DMS153 treated with DMSO at 0.1 percent for 48 hours (cell line): Measurements from ENCODE around the gene SYCP2.

ENCODE experiments used
- DNase-seq: peaks from one replicate; lab custom pipeline; 2025; ENCODE audit not compliant: unreplicated experiment; lab: John Stamatoyannopoulos, UW

Gene SYCP2

DNA sequence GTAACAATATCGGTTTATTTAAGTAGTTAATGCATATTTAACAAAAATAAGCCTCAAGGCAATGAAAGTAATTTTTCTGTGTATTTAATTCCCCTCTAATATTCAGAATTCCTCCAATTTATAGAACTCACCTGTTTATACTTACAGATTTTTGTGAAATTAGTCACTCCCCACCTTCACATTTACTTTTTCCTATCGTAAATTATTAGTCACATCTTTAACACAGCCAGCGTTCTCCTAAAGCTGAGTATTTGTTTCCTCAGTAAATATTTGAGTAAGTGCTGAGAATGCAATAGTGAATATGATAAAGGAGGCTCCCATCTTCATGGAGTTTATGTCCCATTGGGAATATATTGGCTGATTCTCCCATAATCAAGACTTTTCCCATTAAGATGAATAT is 88.0 kb downstream of the SYCP2 start:
- DNase-seq: no peak

- DNase-seq: no peak
Measured at GRCh38 chr20:59839400-59839799, 94.0 kb downstream of the SYCP2 start.

- DNase-seq: no peak
Measured at GRCh38 chr20:59837623-59838394, 95.6 kb downstream of the SYCP2 start.

DNA sequence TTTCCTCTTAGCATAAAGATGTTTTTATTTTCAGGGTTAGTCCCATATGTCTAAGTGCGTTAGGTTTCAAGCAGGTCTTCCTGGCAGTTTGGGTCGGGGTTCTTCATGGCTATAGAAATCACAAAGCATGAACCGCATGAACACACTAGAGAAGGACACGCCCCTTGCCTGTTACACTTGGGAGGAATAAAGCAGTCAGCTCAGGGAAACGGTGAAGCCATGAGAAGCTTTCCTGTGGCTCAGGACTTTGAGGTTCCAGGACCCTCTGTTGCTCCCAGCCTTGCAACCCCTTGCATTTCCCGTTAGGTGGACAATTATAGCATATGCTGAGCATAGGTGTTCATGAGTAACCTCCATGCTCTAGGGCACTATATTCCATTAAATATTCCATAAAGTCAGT is 96.7 kb downstream of the SYCP2 start:
- peak; percentile 52 for DNase-seq

DNA sequence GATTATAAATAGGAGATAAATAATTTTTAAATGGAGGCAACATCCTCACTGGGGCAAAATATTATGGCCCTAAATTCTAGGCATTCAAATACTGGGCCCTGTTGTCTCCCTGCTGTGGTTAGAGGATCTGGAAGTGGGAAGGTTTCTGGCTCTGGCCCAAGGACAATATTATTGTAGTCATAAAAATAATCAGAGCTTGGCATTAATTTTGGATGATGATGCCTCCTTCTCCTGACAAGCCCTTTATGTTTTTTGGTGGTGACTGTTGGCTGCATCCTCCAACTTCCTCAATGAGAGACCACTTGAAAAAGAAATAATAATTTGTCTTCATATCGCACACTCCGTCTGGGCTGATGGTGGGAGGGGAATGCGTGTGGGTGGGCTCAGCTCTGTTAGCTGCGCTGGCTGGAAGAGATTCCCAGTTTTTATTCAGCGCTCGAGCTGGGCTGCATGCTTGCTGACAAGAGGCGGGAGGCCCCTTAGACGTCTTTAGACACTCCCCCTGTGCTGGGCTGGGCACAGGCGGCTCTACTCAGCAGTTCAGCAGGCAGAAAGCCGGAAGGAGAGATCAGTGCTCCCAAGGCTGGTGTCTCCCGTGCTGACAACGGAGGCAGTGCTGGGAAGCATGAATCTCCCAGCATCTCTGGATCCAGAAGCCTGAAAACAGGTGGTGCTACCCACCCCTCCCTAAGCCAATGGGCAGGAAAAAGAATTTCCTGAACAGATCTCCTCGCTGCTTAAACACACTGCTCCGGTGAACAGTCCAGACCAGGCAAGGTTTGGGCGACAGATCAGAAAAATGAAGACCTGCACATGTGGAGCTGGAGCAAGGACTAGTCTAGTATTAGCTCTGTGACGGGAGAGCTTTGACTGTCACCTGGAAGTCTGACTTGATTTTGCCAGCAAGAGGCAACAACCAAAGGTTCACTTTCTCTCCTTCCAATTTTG is 97.7 kb downstream of the SYCP2 start:
- DNase-seq: peak; percentile 59

DNA sequence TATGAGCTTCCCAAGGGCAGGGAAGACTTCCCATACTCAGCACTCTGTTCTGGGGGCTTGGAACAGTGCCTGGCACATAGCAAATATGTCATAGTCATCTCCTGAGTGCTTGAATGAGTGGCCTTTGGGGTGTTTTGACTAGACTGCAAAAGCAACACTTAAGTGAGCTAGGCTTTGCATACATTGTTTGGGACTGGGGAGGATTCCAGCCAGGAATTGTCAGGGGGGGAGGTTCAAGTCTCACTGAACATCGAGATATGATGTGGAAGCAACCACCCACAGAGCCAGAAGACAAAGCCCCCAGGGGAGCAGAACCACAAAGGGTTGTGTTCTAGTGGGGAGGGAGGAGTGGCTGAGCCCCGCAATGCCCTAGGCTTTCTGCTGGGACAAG is 98.4 kb downstream of the SYCP2 start:
- no peak for DNase-seq

DNA sequence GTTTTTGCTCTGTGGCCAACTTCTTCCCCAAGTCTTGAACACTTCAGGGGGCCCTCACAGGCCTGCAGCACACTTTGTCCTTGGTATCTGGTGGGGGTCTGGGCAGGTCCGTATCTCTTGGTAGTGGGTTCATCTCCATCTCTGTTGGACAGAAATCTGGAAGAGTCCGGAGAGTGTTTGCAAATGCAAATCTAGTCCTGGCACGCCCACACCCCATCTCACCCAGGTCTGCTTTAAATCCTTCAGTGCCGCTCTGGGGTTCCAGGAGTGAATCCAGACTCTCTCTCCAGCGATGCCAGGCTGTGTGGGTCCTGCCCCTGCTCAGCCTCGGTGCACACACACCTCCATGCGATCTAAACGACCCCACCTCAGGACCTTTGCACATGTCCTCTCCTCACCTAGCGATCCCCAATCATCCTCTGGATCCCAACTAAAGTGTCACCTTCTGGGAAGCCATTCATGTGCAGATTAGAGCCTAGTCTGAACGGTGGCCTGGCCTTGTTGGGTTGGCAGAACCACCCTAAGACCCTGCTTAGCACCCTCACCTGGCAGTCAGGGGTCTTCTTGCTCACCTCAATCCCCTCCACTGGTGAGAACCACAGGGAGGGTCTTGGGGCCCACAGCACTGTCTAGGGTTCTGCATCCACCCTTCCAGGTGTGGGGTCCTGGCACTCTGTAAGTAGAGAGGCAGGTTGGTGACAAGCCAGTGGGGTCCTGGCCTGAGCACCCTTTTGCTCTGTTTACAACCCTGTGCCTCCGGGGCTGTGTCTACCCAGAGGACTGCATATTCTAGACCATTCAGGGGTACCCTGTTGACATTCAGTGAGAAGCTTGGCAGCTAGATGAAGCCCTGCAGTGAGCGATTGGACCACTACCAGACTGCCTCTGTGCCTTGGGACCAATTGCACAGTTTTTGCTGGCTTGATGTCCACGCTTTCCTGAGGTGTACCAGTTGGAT is 100.8 kb downstream of the SYCP2 start:
- DNase-seq: no peak

- DNase-seq: no peak
Measured at GRCh38 chr20:59831916-59832270, 101.5 kb downstream of the SYCP2 start.

- DNase-seq: peak; percentile 73
Measured at GRCh38 chr20:59831024-59831915, 102.2 kb downstream of the SYCP2 start.

DNA sequence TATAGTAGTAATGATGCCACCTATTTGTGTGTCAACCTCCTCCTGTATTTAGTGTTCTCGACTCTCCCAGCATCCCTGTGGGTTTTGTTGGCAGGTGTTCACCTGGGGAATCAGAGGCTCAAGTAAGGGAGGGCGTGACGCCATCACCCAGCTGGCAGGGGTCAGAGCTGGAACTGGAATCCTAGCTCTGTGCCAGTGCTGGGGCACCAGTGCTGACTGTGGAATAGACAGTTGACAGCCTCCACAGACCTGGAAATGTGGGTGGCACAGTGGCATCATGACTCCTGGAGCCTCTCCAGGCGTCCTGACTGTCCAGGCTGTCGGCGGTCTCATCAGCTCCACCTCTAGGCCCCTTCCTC is 102.8 kb downstream of the SYCP2 start:
- DNase-seq: peak; percentile 73

GRCh38 chr20:59829786-59830664 is 103.4 kb downstream of the SYCP2 start:
- no peak for DNase-seq

DNA sequence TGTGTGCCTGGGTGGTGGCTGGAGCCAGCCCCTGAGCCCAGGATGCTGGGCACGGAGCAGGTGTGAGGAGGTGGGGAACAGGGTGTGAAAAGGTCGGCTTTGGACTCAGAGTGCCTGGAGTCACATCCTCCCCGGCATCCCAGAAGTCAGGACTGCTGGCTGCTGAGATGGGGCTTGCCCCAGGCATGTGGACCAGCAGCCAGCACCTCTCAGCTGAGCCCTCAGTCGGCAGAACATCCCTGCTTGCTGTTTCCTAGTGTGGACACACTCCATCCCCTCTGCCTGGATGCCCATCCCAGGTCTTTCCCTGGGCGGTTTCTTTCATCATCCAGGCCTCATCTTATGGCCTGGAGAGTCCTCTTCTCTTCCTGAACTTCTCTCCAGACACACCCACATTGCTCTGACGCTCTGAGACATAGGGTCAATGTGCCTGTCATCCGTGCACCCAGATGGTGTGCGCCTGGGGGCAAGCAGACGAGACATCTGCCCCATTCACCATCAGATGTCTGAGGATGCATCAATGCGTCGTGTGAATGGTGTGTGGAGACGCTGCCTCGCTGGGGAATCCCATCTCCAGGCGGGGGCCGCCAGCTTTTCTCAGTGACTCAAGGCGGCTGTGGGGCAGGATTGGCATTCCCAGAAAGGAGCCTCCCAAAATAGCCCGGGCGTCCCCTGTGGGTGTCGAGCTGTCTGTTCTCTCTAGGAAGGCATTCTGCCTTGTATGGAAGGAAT is 104.2 kb downstream of the SYCP2 start:
- no peak for DNase-seq

DNA sequence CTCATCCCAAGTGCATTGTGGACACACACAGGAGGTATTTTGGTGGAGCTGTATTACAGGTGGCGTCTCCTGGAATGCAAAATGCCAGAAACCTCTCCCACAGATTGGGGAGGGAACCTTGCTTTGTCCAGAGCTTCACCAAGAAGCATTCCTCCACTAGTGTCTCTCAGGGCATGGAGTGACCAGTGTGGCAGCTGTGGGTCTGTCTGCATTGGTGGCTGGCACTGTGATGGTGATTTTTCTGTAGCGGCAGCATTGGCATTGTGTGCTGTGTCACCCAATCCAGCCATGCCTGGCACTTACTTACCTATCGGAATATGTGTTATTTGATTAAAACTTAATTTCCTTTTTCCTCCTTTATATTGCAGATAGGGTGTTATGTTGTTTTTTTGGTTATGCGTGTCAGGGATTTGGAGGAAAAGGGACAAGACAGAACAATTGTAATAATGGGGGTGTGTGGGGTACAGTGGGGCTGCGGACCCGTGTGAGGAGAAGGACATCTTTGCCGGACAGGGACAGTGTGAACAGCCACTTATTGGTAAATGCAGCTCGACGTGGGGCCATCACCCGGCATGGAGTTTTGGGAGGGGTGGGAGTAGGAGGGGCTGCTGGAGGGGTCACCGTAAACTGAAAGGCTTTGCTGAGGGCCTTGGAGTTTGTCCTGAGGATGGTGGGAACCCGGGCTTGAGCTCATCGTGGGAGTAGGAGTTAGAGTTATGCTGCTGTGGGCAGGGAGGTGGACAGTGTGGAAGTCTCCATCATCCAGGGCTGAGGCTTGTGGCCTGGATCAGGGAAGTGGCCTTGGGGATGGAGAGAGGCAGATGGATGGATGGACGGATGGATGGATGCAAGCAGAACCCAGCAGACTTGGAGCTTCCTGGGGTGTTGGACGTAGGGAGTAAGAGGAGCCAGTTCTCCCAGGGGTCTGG is 105.0 kb downstream of the SYCP2 start:
- DNase-seq: no peak

DNA sequence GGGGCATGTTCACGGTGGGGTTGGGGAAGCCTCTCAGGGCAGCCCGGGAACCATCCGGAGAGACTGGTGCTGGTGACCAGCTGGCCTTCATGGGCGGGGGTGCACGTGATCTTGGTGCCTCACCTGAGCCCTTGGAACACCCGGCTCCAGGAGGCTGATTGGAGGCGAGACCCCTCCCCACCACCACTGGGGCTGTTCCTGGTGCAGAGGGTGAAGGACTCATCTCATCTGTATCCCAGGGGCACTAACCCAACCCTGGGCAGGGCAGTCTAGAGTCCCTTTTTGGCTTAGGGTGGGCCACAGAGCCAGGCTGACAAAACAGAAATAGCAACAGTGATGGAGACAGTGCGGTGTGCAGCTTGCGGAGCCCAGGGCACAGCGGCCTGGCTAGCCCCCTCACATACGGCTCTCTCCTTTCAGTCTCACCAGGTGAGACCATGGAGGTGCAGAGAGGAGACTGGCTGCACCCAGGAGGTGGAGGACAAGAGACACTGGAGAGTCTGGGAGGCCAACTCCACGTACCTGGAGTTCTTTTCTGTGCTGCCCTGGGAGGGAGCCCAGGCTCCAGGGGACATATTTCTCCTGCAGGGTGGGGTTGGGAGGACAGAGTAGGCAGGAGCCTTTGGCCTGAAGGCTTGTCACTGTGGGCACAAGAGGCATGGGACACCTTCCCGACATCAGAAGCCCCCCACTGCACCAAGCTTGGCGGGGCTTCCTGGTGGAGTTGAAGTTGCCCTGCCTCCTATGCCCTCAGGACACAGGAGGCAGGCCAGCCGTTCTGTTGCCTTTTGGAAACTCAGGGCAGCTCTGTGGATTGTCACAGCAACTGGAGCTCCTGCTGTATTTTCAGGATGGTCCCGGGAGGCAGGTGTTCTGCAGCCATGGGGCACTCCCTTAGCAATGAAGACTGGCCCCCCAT is 106.0 kb downstream of the SYCP2 start:
- DNase-seq: no peak

GRCh38 chr20:59825944-59826759 is 107.3 kb downstream of the SYCP2 start:
- peak; percentile 93 for DNase-seq

GRCh38 chr20:59825563-59825920 is 107.9 kb downstream of the SYCP2 start:
- no peak for DNase-seq
